Sigmoid colon (tissue), 7 donors: ENCODE results near the gene PRSS8. TPM values are rescaled to one million over a fixed set of nuclear protein-coding genes. Genes with fewer than 3 reads are reported as not detected.
"Not testable (repeated sequence)": the region's sequence is repeated elsewhere in the genome, so short reads cannot be mapped to it uniquely, and the experiment has no call there.

Experiments used
- DNase-seq: peaks from one replicate; pipeline ENCODE4 v3.0.0-alpha.2; 2019
- H3K27ac ChIP-seq, 4 donors: fragments of 200-600 bp; sonication (generic); one replicate each; pipeline ENCODE4 v1.5.1; 2016 to 2019; ENCODE audit warnings: mild to moderate bottlenecking in 1 of 4
- H3K27me3 ChIP-seq, 3 donors: fragments of 200-600 bp; sonication (generic); one replicate each; pipeline ENCODE4 v1.5.1; 2019; ENCODE audit warnings: mild to moderate bottlenecking in 1 of 3
- H3K36me3 ChIP-seq, 4 donors: fragments of 200-600 bp; sonication (generic); one replicate each; pipeline ENCODE4 v1.5.1; 2016 to 2019
- H3K4me1 ChIP-seq, 4 donors: fragments of 200-600 bp; sonication (generic); one replicate each; pipeline ENCODE4 v1.5.1; 2017 to 2019
- H3K4me3 ChIP-seq, 4 donors: fragments of 200-600 bp; sonication (generic); one replicate each; pipeline ENCODE4 v1.5.1; 2017 to 2019; ENCODE audit warnings: mild to moderate bottlenecking in 2 of 4, moderate library complexity in 1 of 4
- H3K9me3 ChIP-seq, 4 donors: fragments of 200-600 bp in 3 of 4; sonication (generic) in 3 of 4; one replicate each; pipeline versions ENCODE4 v1.5.1 to v1.6.1; 2013 to 2019
- CTCF ChIP-seq, 4 experiments: fragments of 450-650 bp in 3 of 4; fragments of 200-600 bp in 1 of 4; IDR thresholded peaks; one replicate each; pipeline ENCODE4 v1.5.1; 2016 to 2019; ENCODE audit warnings: antibody characterized with exemption in 4 of 4, mild to moderate bottlenecking in 3 of 4, moderate library complexity in 2 of 4
- EP300 ChIP-seq, 4 donors: sonication (generic); formaldehyde crosslinking; IDR thresholded peaks; one replicate each; pipeline ENCODE4 v1.6.1; 2017; ENCODE audit warnings: antibody characterized with exemption in 4 of 4
- POLR2A ChIP-seq, 2 donors: fragments of 450-650 bp; IDR thresholded peaks; one replicate each; pipeline ENCODE4 v1.6.1; 2016; ENCODE audit warnings: antibody characterized with exemption in 2 of 2, mild to moderate bottlenecking in 2 of 2, moderate library complexity in 2 of 2
- POLR2AphosphoS5 ChIP-seq, 4 donors: sonication (generic); formaldehyde crosslinking; IDR thresholded peaks; one replicate each; pipeline ENCODE4 v1.6.1; 2017; ENCODE audit warnings: antibody characterized with exemption in 4 of 4
- WGBS, 2 donors: extraction: QIAGEN DNeasy Blood & Tissue Kit; methylation state at CpG; one replicate each; pipeline ENCODE4 v1.1.7; 2013; 5-methylcytosine and 5-hydroxymethylcytosine counted together
- intact Hi-C: fragments of 100-400 bp; cut with DNase I; formaldehyde crosslinking; loops from one replicate; pipeline ENCODE4 v1.15.1; 2023
- polyA plus RNA-seq, 3 donors: library from polyadenylated mRNA; stranded (reverse); fragments of 200-250 nt; gene quantifications; one replicate each; pipeline ENCODE4 v1.2.3, GENCODE V29; 2013
- total RNA-seq, 4 donors: library from RNA; depleted of rRNA; stranded (reverse); fragments of >200 nt; gene quantifications; one replicate each; pipeline ENCODE4 v1.1.0, GENCODE V29; 2016
- donor health status: healthy with polysubstance abuse.
- donor health status: Bipolar disorder and iron deficiency.
- donor health status: healthy.

Gene PRSS8
- total and polyA plus RNA-seq, 7 donors = 0.16 to 342 (median 28.9) TPM; not detected in 1

- 60 to 73% methylated on average over 12 of the region's 12 CpGs for WGBS, 2 donors
- H3K27ac ChIP-seq = no peak overlapping the region
- TF ChIP-seq EP300 (IDR thresholded peaks at IDR 0.05) = no peak
- no peak for TF ChIP-seq POLR2AphosphoS5 (IDR thresholded peaks at IDR 0.05)
- TF ChIP-seq POLR2A (IDR thresholded peaks at IDR 0.05) = no peak
- no peak for TF ChIP-seq CTCF (IDR thresholded peaks at IDR 0.05)
- intact Hi-C loops = no loop called here
- H3K4me1 ChIP-seq = peaks cover 0 to 27% (median 19%) of the 10 kb centered on the region in 4 donors
- DNase-seq = no peak
- no peaks in the 10 kb centered on the region for H3K9me3 ChIP-seq
- H3K27me3 ChIP-seq = peaks cover 5 to 31% (median 20%) of the 10 kb centered on the region in 3 donors
- H3K4me3 ChIP-seq = no peak overlapping the region
- H3K36me3 ChIP-seq = no peaks in the 10 kb centered on the region
Observed at GRCh38 chr16:31145398-31145990, 10.0 kb upstream of the PRSS8 start.

GRCh38 chr16:31144418-31144817 is 8.9 kb upstream of the PRSS8 start:
- intact Hi-C loops = loop anchor here (5.0 kb wide), 3 partner anchors 37 to 313 kb away; partner anchors contain the start of genes ARMC5 and BCKDK
- WGBS, 2 donors = 92 to 93% methylated on average over 7 of the region's 7 CpGs
- H3K27me3 ChIP-seq = peaks cover 5 to 31% (median 18%) of the 10 kb centered on the region in 3 donors

GRCh38 chr16:31143694-31144148 is 8.2 kb upstream of the PRSS8 start:
- DNase-seq = no peak
- H3K9me3 ChIP-seq = no peaks in the 10 kb centered on the region
- H3K4me1 ChIP-seq = peaks cover 0 to 27% (median 19%) of the 10 kb centered on the region in 4 donors
- WGBS, 2 donors = 97% methylated on average over 8 of the region's 8 CpGs
- no peak overlapping the region for H3K4me3 ChIP-seq
- no peak overlapping the region for H3K27ac ChIP-seq
- intact Hi-C loops = loop anchor here (2.0 to 5.0 kb wide), 5 partner anchors 36 to 314 kb away; partner anchors contain the start of genes ARMC5, BCKDK and STX4
- TF ChIP-seq CTCF (IDR thresholded peaks at IDR 0.05) (no peak), POLR2AphosphoS5 (IDR thresholded peaks at IDR 0.05) (no peak), POLR2A (IDR thresholded peaks at IDR 0.05) (no peak), EP300 (IDR thresholded peaks at IDR 0.05) (no peak)
- no peaks in the 10 kb centered on the region for H3K36me3 ChIP-seq
- peaks cover 5 to 25% (median 12%) of the 10 kb centered on the region in 3 donors for H3K27me3 ChIP-seq

More at GRCh38 chr16:31144418-31144817, 8.9 kb upstream of the PRSS8 start:
- not testable (repeated sequence) for H3K36me3 ChIP-seq, DNase-seq, H3K4me3 ChIP-seq, H3K27ac ChIP-seq, H3K9me3 ChIP-seq
- H3K4me1 ChIP-seq = peaks cover 0 to 27% (median 19%) of the 10 kb centered on the region in 4 donors

- TF ChIP-seq EP300 (IDR thresholded peaks at IDR 0.05) = no peak
- DNase-seq = peak; percentile 77
- WGBS, 2 donors = 73% methylated on average over 22 of the region's 22 CpGs
- intact Hi-C loops = loop anchor here (2.0 to 5.0 kb wide), 5 partner anchors 36 to 314 kb away; partner anchors contain the start of genes ARMC5, BCKDK and STX4
- H3K4me3 ChIP-seq = peak overlapping the region; percentile 4 to 59 (median 49)
- H3K36me3 ChIP-seq = no peaks in the 10 kb centered on the region
- peaks cover 0 to 22% (median 17%) of the 10 kb centered on the region in 4 donors for H3K4me1 ChIP-seq
- peaks cover 3 to 19% (median 7%) of the 10 kb centered on the region in 3 donors for H3K27me3 ChIP-seq
- H3K9me3 ChIP-seq = no peaks in the 10 kb centered on the region
- peak overlapping the region; percentile 79 to 83 (median 80) for H3K27ac ChIP-seq
Observed at GRCh38 chr16:31143011-31143693, 7.6 kb upstream of the PRSS8 start.

- peaks cover 0 to 12% (median 0%) of the 10 kb centered on the region in 3 donors for H3K27me3 ChIP-seq
- peak overlapping the region; percentile 4 to 59 (median 49) for H3K4me3 ChIP-seq
- no peaks in the 10 kb centered on the region for H3K36me3 ChIP-seq
- no peaks in the 10 kb centered on the region for H3K9me3 ChIP-seq
- TF ChIP-seq CTCF (IDR thresholded peaks at IDR 0.05) (peak; percentile 84 to 97 (median 92)), POLR2AphosphoS5 (IDR thresholded peaks at IDR 0.05) (peak in 3 of 4 donors; percentile 39 to 69 (median 51)), EP300 (IDR thresholded peaks at IDR 0.05) (peak in 1 of 4 donors; percentile 36), POLR2A (IDR thresholded peaks at IDR 0.05) (no peak)
- intact Hi-C loops = loop anchor here (1.0 to 5.0 kb wide), 7 partner anchors 24 to 315 kb away; partner anchors contain the start of genes ARMC5, BCKDK, FUS and STX4
- DNase-seq = peak; percentile 99
- WGBS, 2 donors = 6% methylated on average over 89 of the region's 89 CpGs
- peaks cover 0 to 20% (median 17%) of the 10 kb centered on the region in 4 donors for H3K4me1 ChIP-seq
- H3K27ac ChIP-seq = peak overlapping the region; percentile 79 to 83 (median 80)
Observed at GRCh38 chr16:31142109-31143010, 6.8 kb upstream of the PRSS8 start.
